ENCODE results near the gene RBM20. TPM values are rescaled to one million over a fixed set of nuclear protein-coding genes. Genes with fewer than 3 reads are reported as not detected.

Gene RBM20
- total RNA-seq, 1 experiment from 2014 or later, result 1.2 TPM

DNA sequence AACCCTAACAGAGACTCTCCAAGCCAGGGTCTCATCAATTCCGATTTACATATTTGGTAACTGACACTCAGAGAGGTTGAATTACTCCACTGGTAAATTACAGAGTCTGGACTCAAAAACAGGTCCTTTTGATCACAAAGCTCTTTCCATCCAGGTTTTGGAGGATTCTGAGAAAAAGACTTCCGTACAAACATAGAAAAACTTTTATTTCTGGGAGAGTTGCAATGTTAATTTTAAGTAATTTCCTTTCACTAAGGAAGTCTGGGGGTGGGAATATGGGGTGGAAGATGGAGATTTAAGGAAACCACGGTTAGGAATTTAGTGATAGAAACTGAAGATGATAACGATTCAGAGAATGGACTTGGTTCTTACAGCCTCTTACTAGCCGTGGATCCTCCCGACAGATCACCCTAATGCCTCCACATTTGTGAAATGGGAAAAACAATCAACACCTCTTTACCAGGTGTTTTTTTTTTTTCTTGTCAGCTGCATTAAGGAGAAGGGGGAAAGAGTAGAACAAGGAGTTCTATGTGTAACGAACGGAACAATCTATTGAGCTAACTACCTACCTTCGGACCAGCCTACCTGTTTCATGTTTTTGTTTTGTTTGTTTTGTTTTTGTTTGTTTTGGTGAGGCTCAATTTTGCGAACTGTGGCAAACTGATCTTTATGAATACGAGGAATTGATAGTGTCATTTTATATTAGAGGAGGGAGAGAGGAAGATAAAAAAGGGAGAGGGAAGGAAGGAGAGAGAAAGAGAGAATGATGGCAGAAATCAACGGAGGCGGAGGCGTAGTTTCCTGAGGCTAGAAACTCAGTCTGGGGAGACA, 1.7 kb upstream of the RBM20 start:
- in situ Hi-C loops (cut with HindIII; ENCODE audit: low pct_unique_long_range_greater_than_20kb, low sequenced_read_pairs), result no loop called here
- no peak for DNase-seq (ENCODE audit: low read depth, low spot score)

- in situ Hi-C loops (cut with HindIII; ENCODE audit: low pct_unique_long_range_greater_than_20kb, low sequenced_read_pairs), result no loop called here
- DNase-seq (ENCODE audit: low read depth, low spot score), result no peak
These were observed 992 bp upstream of the RBM20 start for GRCh38 chr10:110643035-110643652.

- in situ Hi-C loops (cut with HindIII; ENCODE audit: low pct_unique_long_range_greater_than_20kb, low sequenced_read_pairs), result no loop called here
- DNase-seq (ENCODE audit: low read depth, low spot score), result no peak
These were observed 694 bp downstream of the RBM20 start for GRCh38 chr10:110644598-110645462.

- no peak for DNase-seq (ENCODE audit: low read depth, low spot score)
- in situ Hi-C loops (cut with HindIII; ENCODE audit: low pct_unique_long_range_greater_than_20kb, low sequenced_read_pairs), result no loop called here
These were observed 2.4 kb downstream of the RBM20 start for GRCh38 chr10:110646417-110647135.

DNA sequence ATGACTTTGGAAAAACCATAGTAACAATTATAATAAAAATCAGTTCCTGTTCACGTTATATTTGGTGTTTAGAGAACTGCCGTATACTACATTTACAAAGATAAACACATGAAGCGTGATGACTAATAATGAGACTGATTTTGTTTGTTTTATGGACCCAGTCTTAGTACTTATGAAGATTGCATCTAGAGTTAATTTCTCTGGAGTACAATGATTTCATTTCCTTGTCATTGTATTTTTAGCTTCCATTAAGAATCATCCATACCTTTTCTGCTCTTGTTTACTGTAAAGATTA, 2.9 kb downstream of the RBM20 start:
- in situ Hi-C loops (cut with HindIII; ENCODE audit: low pct_unique_long_range_greater_than_20kb, low sequenced_read_pairs), result no loop called here
- DNase-seq (ENCODE audit: low read depth, low spot score), result no peak

GRCh38 chr10:110648692-110649346, 4.7 kb downstream of the RBM20 start:
- in situ Hi-C loops (cut with HindIII; ENCODE audit: low pct_unique_long_range_greater_than_20kb, low sequenced_read_pairs), result no loop called here

GRCh38 chr10:110649347-110650264, 5.5 kb downstream of the RBM20 start:
- no peak for DNase-seq (ENCODE audit: low read depth, low spot score)
- in situ Hi-C loops (cut with HindIII; ENCODE audit: low pct_unique_long_range_greater_than_20kb, low sequenced_read_pairs), result no loop called here

More at GRCh38 chr10:110648692-110649346, 4.7 kb downstream of the RBM20 start:
- DNase-seq (ENCODE audit: low read depth, low spot score), result peak; percentile 36

GRCh38 chr10:110650265-110650668, 6.1 kb downstream of the RBM20 start:
- no peak for DNase-seq (ENCODE audit: low read depth, low spot score)
- in situ Hi-C loops (cut with HindIII; ENCODE audit: low pct_unique_long_range_greater_than_20kb, low sequenced_read_pairs), result no loop called here

DNA sequence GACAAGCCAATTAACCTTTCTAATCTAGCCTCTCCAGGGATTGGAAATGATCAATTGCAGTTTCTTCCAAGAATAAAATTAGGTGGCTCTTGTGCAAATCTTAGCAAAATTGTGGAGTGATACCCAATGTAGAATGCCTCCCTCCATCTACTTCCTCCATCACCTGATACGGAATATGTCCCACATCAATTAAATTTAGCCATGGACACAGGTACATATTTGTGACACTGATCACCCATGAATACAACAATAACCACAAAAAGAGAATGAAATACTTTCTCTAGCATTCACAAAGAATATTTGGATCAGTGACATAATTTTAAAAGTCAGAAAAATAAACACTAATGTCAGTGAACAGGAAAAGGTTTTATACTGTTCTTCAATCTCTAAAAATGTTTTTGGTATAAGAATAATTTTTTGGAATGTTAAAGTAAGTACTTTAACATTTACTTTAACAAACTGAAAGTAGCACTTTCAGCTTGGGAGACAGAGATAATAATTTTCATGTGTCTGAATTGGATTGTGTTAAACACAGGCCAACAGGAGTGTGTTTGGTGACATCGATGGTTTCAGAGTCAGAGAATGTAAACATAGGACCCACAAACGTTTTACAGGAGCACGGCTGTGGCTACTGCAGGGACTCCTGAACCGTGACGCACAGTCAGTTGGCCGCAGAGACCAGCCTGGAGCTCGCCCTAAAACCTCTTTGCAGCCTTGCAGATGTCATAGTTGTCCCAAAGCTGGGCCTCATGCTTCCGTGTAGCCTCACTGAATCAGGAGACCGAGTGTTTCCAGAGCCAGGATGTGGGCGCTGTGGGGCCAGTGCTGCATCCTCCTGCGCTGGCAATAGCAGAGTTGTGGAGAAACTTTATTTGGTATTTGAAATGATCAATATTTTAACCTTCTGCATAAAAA, 7.2 kb downstream of the RBM20 start:
- in situ Hi-C loops (cut with HindIII; ENCODE audit: low pct_unique_long_range_greater_than_20kb, low sequenced_read_pairs), result no loop called here
- peak; percentile 26 for DNase-seq (ENCODE audit: low read depth, low spot score)

DNA sequence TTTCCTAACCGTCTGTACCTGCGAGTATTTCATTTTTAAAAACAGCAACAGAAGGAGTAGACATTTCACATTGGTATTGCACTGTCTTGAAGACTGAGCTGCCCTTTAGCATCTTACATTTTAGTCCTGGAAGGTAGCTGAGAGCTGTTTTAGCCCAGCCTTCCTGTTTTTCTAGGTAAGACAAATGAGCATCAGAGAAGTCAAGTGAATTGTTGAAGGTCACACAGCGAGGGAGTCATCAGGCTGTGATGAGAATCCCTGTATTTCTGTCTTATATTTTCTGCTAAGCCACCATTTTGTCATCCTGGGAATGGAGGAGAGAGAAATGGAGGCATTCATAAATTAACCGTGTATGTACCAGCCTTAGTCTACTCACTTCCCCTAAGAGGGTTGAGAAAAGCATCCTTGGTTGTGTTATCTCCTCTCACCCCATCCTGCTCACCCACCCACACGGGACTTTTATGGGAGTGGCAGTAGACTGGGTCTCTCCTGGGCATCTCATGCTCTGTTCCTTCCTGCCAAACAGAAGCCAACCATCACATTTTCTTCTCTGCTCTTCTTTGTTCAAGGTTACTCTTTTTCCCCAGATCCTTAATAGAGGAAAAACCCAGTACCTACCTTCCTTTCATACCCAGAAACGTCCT, 8.5 kb downstream of the RBM20 start:
- in situ Hi-C loops (cut with HindIII; ENCODE audit: low pct_unique_long_range_greater_than_20kb, low sequenced_read_pairs), result no loop called here
- DNase-seq (ENCODE audit: low read depth, low spot score), result no peak

DNA sequence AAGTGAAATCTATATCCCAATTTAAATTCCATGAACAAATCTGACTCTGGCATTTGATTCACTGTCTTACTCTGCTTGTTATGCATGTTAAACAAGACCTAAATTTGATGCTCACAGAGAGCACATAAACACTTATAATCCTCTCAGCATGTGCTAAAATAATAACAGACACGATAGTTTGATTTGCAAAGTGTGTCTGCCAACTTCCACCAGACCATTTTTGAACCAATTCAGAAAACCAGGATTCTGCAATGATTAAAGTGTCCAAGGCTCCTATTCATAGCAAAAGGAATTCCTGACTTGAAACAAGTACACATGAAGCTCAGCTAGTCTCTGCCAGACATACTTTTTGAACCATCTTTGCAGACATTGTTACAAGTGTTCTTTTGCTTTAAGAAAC, 11.2 kb downstream of the RBM20 start:
- DNase-seq (ENCODE audit: low read depth, low spot score), result no peak
- in situ Hi-C loops (cut with HindIII; ENCODE audit: low pct_unique_long_range_greater_than_20kb, low sequenced_read_pairs), result no loop called here

GRCh38 chr10:110656612-110657011, 12.5 kb downstream of the RBM20 start:
- in situ Hi-C loops (cut with HindIII; ENCODE audit: low pct_unique_long_range_greater_than_20kb, low sequenced_read_pairs), result no loop called here
- DNase-seq (ENCODE audit: low read depth, low spot score), result no peak

- in situ Hi-C loops (cut with HindIII; ENCODE audit: low pct_unique_long_range_greater_than_20kb, low sequenced_read_pairs), result no loop called here
- DNase-seq (ENCODE audit: low read depth, low spot score), result no peak
These were observed 14.0 kb downstream of the RBM20 start for GRCh38 chr10:110657973-110658691.

GRCh38 chr10:110659558-110659957, 15.4 kb downstream of the RBM20 start:
- in situ Hi-C loops (cut with HindIII; ENCODE audit: low pct_unique_long_range_greater_than_20kb, low sequenced_read_pairs), result no loop called here
- DNase-seq (ENCODE audit: low read depth, low spot score), result no peak

All from SK-MEL-5 (cell line).